GM19395 (cell line): ENCODE data around the gene DMD.
"Not testable (repeated sequence)": the region's sequence is repeated elsewhere in the genome, so short reads cannot be mapped to it uniquely, and the experiment has no call there.

ENCODE experiments used
- ATAC-seq: cut with Tn5 transposase; IDR thresholded peaks from one replicate; pipeline ENCODE4 v1.9.1; 2021; ENCODE audit warnings: mild to moderate bottlenecking, moderate library complexity; ENCODE audit not compliant: unreplicated experiment

DMD gene

GRCh38 chrX:31471229-31471628 lies 1740.1 kb downstream of the DMD start:
- no peak for ATAC-seq

- ATAC-seq = not testable (repeated sequence)
These were observed 1740.6 kb downstream of the DMD start for GRCh38 chrX:31470753-31471152.

- no peak for ATAC-seq
These were observed 1746.9 kb downstream of the DMD start for GRCh38 chrX:31464306-31464915.

- ATAC-seq = no peak
These were observed 1750.1 kb downstream of the DMD start for GRCh38 chrX:31461266-31461665.

GRCh38 chrX:31459361-31459760 lies 1752.0 kb downstream of the DMD start:
- ATAC-seq = no peak

GRCh38 chrX:31449965-31450364 lies 1761.4 kb downstream of the DMD start:
- ATAC-seq = no peak

- no peak for ATAC-seq
These were observed 1762.3 kb downstream of the DMD start for GRCh38 chrX:31449081-31449480.

GRCh38 chrX:31445542-31445941 lies 1765.8 kb downstream of the DMD start:
- ATAC-seq = no peak

- ATAC-seq = no peak
These were observed 1767.7 kb downstream of the DMD start for GRCh38 chrX:31443654-31444053.

GRCh38 chrX:31440546-31440945 lies 1770.8 kb downstream of the DMD start:
- no peak for ATAC-seq

- no peak for ATAC-seq
These were observed 1774.9 kb downstream of the DMD start for GRCh38 chrX:31436424-31436823.

GRCh38 chrX:31435592-31435991 lies 1775.8 kb downstream of the DMD start:
- ATAC-seq = no peak

GRCh38 chrX:31433856-31434255 lies 1777.5 kb downstream of the DMD start:
- no peak for ATAC-seq

GRCh38 chrX:31429915-31430314 lies 1781.4 kb downstream of the DMD start:
- ATAC-seq = no peak

- ATAC-seq = peak; percentile 53
These were observed 1787.7 kb downstream of the DMD start for GRCh38 chrX:31423609-31424189.

GRCh38 chrX:31421441-31421840 lies 1789.9 kb downstream of the DMD start:
- ATAC-seq = no peak

GRCh38 chrX:31420711-31421151 lies 1790.6 kb downstream of the DMD start:
- ATAC-seq = peak; percentile 36

- peak; percentile 55 for ATAC-seq
These were observed 1791.0 kb downstream of the DMD start for GRCh38 chrX:31420302-31420701.

GRCh38 chrX:31397119-31397518 lies 1814.2 kb downstream of the DMD start:
- ATAC-seq = no peak

GRCh38 chrX:31392513-31392912 lies 1818.8 kb downstream of the DMD start:
- ATAC-seq = no peak

GRCh38 chrX:31388946-31389345 lies 1822.4 kb downstream of the DMD start:
- no peak for ATAC-seq

- ATAC-seq = no peak
These were observed 1826.9 kb downstream of the DMD start for GRCh38 chrX:31384471-31384870.

- ATAC-seq = no peak
These were observed 1827.4 kb downstream of the DMD start for GRCh38 chrX:31383991-31384390.
